COLO829 (cell line): ENCODE measurements around the gene CCDC167.
A peak's percentile ranks its signal among the peaks of the same experiment; 100 is the strongest.

Source experiments
- DNase-seq: peaks from one replicate; pipeline ENCODE4 v3.0.0; 2012; ENCODE audit warnings: low spot score

Gene CCDC167

DNA sequence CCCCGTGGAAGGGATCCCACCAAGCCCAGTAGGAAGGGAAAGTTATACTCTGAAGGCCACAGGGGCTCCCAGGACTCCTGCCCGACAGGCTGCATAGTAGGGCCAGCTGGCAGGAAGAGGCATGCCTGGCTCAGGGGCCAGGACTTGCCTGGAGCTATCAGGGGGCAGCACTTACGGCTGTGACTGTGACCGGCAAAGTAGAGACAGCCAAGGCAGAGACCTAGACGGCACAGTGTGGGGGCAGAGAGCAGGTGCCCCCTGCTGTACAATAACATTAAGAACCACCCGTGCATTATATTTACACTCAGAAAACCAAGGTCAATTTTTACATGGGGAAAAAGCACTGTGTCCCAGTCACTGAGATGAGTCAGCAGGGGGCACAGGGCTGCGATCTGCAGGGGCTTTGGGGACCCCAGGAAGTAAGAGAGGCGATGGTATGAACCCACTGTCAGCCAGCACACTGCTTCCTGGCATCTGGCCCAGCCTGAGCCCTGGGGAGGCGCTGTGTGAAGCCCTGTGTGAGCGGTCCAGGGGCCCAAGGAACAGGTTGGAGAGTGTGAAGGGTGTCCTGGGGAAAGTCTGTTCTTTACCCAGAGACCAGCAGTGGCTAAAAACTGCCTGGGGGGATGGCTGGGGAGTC lies 9.9 kb downstream of the CCDC167 start:
- DNase-seq, result no peak

DNA sequence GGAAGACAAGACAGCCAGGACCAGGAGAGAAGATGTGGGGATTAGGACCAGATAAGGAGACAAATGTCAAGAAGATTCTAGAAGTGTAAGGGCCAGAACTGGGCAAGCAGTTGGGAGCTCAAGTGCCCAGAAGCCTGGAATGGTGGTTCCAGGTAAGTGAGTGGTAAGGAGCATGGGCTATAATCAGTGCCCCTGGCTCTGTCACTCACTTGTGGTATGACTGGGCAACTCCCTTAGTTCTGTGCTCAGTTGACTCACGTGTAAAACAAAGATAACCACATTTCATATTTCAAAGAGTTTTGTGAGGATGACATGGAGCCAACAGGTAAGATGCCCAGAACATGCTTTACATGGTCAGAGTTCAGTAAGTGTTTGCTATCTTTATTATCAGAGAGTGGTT lies 11.2 kb downstream of the CCDC167 start:
- no peak for DNase-seq

DNA sequence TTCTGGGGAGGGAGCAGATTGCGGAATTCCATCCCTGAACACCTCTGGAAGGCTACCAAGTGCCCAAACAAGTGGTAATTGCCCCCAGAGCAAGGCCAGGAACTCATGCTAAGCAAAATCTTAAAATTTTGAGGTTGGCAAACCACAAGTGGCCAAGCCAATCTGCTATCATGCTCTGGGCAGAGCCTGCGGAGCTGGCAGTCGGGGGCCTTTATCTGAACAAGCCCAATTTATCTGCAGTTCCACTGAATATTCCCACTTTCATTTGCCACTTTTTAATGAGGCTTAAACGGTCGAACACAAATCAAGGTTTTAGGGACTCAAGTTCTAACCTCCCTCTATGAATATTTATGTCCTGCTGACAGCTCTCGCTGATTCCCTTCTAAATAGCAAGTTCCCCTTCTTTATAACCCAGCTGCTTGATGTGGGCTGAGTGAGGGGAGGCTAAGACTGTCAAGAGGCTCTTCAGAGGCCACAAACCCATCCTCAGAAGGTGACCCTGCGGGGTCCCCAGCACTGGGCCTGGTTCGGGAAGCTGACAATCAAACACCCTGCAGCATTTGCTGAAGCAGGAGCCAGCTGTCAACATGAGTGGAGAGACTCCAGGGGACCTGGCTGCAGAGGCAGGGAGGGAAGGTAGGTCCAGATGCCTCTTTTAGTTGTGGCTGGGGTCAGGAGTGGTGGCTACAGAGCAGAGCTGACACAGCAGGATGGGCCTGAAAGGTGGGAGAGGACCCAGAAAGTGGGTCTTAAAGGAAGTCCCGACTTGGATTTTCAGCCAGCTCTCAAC lies 11.9 kb downstream of the CCDC167 start:
- no peak for DNase-seq

DNA sequence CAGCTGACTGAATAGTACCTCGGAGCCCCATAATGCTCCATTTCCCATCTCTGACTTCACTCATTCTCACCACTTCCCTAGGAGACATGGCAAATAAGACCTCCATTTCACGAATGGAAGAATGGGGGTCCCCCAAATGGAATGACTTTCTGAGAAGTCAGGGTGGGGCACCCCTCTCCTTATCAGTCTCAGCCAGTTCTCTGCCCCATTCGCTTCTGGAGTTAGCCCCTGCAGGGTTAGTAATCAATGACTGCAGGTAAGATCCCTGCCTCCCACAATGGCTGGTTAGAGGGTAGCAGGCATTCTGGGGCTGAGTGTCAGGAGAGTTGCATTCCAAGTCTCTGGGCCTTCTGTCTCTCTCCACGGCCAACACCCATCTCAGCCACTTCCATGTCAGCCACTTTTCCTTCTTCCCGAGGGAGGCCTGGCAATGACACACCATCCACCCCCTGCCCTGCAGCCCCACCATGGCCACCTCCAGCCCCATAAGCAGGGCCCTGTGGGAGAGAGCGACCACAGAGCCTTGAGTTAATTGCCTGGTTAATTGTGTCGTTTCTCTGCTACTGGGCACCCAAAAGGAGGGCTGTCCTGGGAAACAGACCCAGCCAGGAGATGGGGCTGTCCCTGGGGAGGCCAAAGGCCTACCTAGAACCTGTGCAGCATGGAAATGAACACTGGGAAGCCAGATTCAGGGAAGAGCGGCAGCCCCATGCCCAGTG lies 13.4 kb downstream of the CCDC167 start:
- DNase-seq, result no peak

DNA sequence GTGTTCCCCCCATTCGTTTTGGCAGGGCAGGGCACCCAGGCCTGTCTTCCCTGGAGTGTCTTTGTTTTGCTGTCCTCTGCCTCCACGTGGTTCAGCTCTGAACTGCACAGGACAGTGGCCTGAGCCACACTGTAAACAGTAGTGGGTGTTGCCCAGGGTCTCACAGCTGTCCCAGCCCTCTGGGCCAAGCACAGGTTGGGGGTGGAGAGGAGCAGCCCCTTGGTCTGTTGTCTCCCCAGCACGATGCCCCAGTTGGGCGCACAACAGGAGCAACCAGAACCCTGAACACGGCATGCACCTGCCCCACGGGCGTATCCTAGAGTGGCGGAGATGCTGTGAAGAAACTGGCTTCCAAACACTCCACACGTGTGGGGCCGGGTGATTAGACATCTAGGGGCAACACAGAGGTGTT lies 14.4 kb downstream of the CCDC167 start:
- no peak for DNase-seq

DNA sequence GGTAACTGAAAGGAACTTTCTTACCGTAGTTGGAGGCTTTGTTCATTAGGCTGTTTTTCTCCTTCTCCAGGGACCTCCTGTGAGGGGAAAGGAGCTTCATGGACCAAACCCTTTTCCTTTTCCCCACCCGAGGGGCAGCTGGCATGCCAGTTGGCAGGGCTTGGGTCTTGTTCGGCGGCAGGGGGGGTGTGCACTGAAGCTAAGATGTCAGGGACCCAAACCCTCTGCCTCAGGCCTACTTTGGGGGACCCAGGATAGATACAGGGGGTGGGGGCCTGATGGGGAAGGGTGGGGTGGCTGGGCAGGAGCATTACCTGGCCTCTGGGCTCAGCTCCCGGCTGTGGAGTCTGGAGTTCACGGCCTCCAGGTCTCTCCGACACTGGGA lies 14.9 kb downstream of the CCDC167 start:
- no peak for DNase-seq

DNA sequence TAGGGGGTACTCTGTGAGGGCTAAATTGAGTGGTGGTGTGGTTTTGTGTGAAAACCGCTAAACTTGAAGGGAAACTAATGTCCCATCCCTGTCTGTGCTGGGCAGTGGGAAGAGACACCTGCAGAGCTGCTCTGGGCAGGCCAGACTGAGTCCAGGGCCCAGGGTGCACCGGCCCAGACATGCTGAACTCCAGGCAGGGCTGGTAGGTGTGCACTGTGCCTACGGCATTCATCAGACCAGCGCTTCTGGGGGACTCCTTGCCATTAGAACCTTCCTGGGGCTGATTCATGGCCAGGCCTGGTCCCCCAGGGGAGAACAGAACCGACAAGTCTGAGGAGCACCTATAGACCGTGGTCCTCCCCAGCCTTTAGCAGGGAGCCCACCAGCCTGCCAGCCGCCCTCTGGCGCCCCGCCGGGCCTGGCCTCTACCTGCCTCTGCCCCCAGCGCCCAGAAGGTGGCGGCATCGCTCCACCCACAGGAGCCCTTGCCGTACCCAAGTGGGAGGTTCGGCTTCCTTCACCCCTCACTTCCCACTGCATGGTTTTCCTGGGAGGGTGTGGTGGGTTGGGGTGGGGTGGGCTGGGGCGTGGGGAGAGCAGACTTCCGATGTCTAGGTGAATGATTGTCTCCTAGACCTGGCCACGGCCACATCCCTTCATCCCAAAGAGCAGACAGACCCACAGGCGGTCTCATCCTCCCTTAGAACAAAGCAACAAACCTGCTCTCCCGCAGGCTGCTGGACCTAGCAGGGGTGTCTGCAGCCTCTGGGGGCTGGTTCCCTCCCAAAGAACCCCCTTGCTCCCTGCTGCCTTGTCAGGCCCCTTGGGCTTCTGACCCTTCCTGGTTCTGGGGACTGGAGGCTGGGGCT lies 15.5 kb downstream of the CCDC167 start:
- peak; percentile 57 for DNase-seq

DNA sequence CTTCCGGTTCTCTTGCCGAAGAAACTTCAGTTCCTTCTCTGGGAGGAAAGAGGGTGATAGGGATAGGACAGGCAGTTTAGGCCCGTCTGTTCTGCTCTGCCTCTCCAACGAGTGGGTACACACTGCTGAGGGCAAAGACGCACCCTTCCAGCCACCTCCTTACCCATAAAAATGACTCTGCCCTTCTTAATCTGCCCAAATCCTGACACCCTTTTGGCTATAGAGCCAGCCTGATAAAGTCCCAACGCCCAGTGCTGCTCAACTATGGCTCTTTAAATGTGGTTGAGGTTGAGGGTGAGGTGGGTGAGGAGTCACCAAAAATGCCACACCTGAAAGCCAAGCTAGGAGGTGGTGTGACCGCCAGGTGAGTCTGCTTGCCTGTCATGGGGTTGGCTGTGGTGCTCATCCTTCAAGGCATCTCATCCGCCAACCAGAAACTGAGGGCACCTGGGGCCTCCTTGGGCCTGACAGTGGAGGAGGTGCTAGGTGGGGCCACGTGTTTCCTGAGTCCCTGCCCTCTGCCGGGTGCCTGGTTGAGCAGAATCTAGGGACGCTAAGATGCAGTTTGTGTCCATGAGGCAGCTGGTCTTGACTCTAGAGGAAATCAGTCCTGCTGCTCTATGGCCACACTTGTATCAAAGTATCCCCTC lies 16.3 kb downstream of the CCDC167 start:
- no peak for DNase-seq

DNA sequence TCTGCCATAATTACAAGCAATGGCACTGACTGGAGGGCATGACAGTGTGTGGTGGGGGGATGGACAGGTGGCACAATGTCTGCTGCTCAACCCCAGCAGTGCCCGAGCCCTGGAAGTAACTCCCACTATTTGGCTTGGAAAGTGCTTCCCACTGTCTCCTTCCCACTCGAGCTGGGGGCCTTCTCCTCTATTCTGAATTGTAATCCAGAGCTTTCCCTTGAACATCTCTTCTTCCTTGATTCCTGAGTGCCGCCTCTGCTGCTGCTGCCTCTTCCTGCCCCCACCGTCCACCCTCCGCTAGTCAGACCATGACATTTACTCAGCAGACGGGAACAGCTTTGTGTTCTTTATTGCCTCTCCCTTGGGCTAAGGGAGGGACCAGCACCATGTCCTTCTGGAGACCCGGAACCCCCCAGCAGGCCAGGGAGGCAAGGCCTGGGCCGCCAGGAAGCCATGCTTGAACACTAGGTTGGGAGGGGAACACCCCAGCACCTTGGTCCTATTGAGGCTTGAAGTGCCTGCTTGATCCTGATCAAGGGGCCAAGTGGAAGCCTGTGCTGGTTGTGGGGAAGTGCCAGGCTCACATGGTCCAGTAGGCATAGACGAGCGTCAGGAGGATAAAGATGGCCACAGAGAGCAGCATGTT lies 17.0 kb downstream of the CCDC167 start:
- no peak for DNase-seq

DNA sequence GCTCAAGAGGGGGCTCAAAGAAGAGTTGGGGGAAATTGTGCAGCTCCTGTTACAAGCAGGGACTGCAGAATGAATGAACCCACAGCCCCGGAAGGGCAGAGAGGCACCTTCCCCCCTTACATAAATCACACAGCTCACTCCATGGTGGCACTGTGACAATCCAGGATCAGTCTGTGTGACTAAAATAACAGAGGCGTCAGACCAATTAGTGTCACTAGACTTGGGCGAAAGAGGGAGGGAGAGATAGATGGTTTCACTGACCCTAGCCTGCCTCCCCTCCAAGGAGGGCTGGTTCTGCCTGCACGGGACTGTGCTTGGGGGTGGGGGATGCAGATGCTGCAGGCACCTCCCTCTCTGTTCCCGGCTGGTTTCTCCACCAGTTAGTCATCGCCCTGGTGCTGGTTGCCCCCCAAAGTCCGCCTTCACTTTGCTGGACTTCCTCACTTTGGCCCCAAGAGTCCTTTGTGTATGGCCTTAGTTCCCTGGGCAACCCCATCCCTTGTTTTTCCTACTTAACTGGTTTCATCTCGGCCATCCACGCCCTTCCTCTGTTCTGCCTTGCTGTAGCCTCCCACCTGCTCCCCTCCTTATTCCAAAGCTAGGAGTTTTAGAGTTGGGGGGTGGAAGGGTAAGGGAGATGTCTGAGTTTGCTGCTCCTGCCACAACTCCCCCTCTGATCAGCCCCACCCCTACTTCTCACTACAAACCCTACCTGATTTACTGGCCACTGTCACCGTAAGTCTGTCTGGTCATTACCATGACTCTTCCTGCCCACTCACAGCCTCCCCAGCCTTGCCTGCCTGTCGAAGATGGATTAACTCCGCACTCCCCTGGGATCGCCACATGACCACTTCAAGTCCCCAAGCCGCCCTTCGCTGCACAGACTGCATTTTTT lies 17.7 kb downstream of the CCDC167 start:
- no peak for DNase-seq

DNA sequence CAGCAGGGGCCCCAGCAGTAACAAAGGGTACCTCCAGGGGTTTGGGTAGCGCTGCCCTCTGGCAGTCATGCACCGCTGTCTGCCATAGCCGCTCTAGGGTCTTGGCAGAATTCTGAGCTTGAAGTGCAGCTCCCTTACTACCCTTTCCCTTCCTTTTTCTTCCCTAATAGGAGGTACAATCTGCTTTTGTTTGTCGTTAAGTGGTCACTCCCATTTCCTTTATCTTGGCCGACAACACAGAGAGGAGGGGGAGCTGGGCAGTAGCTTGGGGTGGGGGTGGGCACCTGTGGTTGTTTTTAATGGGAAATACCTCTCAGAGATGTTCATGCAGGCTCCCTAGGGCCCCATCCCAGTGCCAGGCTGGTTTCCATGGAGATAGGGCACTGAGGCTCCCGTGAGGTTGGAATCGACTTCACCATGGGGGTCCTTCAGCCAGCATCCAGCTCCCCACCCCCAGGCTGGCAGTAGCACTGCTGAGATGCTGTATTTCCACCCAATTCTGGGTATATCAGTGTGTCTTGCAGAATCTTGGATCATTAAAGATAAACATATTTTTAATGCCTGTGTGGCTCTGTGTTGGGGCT lies 18.6 kb downstream of the CCDC167 start:
- DNase-seq, result no peak

DNA sequence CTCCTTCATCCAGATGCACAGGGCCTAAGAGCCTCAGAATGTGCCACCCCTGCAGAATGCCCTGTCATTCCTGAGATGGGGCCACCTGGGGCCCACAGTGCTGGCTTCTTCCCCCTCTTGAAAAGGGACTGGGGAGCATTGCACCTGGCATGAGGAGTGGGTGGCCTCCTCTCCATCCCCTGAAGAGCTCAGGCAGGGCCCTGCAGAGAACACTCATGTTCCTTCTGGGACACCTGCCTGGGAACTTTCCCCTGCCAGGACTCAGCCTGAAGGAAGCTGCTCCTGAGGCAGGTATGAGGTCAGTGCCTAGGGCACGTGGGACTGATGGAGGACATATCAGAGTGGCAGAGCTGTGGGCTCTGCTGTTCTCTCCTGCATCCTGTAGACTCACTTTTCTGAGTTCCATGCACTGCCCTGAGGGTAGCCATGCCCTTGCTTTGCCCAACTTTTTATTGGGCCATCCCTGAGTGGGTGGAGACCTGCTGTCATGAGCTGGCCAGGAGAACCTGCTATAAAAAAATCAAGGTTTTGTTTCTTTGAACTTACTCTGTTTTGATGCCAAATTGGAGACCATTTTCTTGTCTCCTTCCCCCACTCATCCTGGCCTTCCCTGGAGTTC lies 19.5 kb downstream of the CCDC167 start:
- DNase-seq, result no peak

DNA sequence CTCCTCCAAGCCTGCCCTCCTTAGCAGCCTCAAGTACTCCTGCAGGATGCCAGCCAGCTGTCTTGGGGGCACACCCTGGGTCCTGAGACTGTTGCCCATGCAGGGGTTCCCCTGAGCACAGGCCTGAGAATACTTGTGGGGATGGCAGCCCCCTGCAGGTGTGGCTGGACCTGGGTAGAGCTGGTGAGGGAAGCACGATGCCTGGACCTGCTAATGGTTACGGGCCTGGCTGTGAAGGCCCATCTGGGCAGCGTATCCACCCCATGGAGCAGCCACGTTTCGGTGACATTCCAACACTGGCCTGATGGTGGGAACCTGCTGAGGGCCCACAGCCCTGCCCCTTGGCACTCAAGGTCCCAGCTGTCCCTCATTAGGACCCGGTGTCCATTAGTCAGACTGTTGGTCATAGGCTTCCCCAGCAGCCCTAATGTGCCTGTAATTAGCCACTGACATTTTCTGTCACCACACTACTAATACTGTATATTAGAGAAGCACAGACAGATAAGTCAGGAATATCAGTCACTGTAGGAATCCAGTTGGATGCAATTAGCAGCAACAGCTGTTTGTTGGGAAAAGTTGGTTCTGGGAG lies 20.3 kb downstream of the CCDC167 start:
- no peak for DNase-seq

DNA sequence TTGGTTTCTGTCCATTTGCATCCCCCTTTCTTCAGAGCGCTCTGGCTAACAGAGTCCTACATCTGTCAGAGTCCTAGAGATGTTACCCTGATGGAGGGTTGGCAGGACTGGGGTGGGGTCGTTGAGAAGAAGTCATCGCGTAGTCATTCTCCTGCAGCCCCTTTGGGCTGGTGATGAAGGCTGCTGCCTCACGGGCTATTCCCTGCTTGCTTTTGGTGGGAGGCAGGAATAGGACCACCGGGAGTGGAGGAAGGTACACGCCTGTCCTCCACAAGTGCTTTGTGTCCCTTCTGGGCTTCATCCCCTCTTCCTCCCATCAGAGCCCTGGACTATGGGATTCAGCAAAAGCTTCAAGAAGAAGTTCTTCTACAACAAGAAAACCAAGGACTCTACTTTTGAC lies 20.9 kb downstream of the CCDC167 start:
- DNase-seq, result no peak

DNA sequence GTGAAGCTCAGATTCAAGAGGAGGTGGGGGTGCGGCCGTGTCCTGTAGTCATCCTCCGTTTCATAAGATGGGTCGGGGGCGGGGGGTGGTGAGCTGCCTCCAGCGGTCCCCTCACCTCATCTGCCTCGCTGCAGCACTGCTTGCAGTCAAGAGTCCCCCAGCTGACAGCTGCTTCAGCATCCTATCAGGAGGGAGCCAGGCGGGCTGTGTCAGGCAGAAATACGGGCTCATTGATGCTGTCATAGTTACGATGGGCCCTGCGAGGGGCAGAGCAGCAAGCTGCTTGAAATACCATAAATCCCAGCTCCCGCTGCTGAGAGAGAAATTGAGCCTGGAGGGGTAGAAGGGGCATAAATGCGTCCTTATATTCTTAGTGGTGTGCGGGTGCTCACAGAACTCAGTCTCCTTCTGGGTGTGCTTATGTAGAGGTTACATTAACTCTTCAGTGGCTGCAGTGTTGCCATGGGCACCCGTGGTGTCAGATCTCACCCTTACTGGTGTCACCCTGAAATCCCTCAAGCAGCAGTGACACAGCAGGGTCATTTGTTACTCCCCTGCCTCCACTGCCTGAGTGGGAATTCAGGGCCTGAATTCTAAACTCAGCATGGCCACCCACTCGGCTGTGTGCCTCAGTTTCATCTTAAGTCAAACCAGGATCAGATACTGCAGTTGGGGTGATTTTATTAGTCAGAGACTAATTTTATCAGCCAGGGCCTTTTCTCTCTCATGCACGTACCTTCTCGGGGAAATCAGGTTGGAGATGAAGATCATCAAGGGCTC lies 21.8 kb downstream of the CCDC167 start:
- no peak for DNase-seq

DNA sequence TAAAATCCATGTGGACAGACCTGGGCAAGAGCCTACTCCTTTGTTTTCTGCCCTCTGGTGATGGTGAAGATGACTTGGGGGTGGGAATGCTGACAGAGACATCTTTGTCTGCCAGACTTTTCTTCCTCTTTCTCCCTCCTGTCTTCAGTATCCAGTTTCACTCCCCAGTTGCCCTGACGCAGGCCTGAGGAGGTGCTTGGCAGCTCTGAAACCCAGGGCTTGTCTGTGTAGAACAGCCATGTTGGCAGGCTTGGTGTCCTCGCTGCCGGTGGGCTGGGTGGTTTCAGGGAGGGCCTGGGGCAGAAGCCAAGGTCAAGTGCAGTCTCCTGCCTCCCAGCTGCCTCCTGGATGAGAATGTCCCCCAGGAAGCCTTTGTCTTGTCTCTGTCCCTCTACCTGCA lies 22.5 kb downstream of the CCDC167 start:
- peak; percentile 58 for DNase-seq

DNA sequence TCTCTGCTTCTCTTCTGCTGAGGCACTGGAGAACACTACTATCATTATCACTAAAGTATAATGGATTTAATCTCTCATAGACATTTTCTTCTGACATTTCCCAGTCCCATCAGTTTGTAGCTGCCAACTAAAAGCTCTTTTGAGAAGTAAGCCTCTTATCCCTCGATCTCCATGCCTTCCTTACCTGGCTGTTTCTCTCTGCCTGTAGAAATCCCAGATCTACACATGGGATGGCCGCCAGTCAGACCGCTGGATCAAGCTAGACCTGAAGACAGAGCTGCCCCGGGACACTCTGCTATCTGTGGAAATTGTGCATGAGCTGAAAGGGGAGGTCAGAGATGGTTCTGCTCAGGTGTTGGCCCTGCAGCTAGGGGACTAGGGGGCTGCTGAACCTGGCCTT lies 25.4 kb downstream of the CCDC167 start:
- no peak for DNase-seq
